H1 (cell line): ENCODE measurements around the gene DENND5B.

ENCODE experiments used
- CEBPB ChIP-seq: IDR thresholded peaks from 2 replicates; pipeline ENCODE4 v1.6.1; 2012; ENCODE audit warnings: low read depth, low read length
- CHD2 ChIP-seq: IDR thresholded peaks from 2 replicates; pipeline ENCODE4 v1.6.1; 2012; ENCODE audit warnings: low read length, improper control_type of control experiment
- EZH2 ChIP-seq: fragments of 200-600 bp; sonication (generic); IDR thresholded peaks from 2 replicates; pipeline ENCODE4 v1.7.1; 2012; ENCODE audit warnings: low read depth, mild to moderate bottlenecking, moderate library complexity, low read length, inconsistent platforms; ENCODE audit not compliant: severe bottlenecking
- POLR2A ChIP-seq, 2 experiments: IDR thresholded peaks; 1 replicate in 1 of 2; 2 replicates in 1 of 2; pipeline ENCODE4 v1.6.1; 2011; ENCODE audit warnings: low read depth in 2 of 2, low read length in 2 of 2, mild to moderate bottlenecking in 2 of 2; ENCODE audit errors: control extremely low read depth in 1 of 2
- POLR2AphosphoS5 ChIP-seq: IDR thresholded peaks from 2 replicates; pipeline ENCODE4 v1.6.1; 2011; ENCODE audit warnings: low read depth, low read length
- RAD21 ChIP-seq, 2 experiments: IDR thresholded peaks in 1 of 2; conservative IDR thresholded peaks in 1 of 2; 2 replicates each; pipeline ENCODE4 v1.6.1; 2011; ENCODE audit warnings: low read depth in 2 of 2, low read length in 2 of 2, improper control_type of control experiment in 1 of 2, inconsistent platforms in 1 of 2, mild to moderate bottlenecking in 1 of 2, moderate library complexity in 1 of 2
- RBBP5 ChIP-seq: IDR thresholded peaks from 2 replicates; pipeline ENCODE4 v1.7.1; 2012; ENCODE audit warnings: low read depth, mild to moderate bottlenecking, inconsistent platforms, low read length, moderate library complexity, borderline replicate concordance
- ZNF274 ChIP-seq: IDR thresholded peaks from 2 replicates; pipeline ENCODE4 v1.7.0; 2012; ENCODE audit warnings: low read length, borderline replicate concordance; ENCODE audit errors: extremely low read depth
- TF ChIP-seq, protein P1 (sequence below), 3 experiments: IDR thresholded peaks; 1 replicate in 2 of 3; 2 replicates in 1 of 3; pipeline versions ENCODE4 v1.5.1 to v1.6.1; 2011; ENCODE audit warnings: low read length in 3 of 3, mild to moderate bottlenecking in 3 of 3, inconsistent platforms in 2 of 3, low read depth in 1 of 3, moderate library complexity in 1 of 3; ENCODE audit not compliant: insufficient read depth in 1 of 3; ENCODE audit errors: control extremely low read depth in 1 of 3
- TF ChIP-seq, protein P2 (sequence below): IDR thresholded peaks from 2 replicates; pipeline ENCODE4 v1.6.1; 2011; ENCODE audit warnings: low read depth, mild to moderate bottlenecking, low read length; ENCODE audit not compliant: insufficient read depth
- TF ChIP-seq, protein P3 (sequence below): IDR thresholded peaks from 2 replicates; pipeline ENCODE4 v1.6.1; 2012; ENCODE audit warnings: low read length, inconsistent platforms

DNA sequence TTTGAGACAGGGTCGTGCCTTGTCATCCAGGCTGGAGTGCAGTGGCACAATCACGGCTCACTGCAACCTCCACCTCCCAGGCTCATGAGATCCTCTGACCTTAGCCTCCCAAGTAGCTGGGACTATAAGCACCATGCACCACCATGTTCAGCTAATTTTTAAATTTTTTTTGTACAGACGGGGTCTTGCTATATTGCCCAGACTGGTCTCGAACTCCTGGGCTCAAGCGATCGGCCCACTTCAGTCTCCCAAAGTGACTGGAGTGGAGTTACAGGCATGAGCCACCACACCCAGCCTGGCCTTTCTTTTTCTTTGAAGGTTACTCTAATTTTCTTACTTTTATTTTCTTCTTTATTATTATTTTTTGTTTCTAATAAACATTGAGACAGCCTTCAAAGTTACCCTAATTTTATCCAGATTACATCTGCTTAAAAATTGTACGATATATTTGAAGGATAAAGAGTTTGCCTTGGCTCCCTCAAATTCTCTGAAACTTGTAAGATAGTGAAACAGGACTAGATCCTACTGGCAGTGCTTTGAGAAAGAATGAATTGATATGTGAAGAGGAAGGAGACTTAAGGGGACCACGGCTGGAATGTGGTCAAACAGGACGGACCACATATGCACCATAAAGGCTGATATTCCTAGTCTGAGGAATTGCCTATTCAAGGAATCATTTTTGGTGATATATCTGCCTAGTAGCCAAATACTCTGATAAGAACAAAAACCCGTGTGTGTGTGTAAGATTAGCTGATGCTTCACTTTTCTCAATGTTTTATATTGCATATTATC lies 250.9 kb downstream of the DENND5B start:
- TF ChIP-seq, protein P1, sequence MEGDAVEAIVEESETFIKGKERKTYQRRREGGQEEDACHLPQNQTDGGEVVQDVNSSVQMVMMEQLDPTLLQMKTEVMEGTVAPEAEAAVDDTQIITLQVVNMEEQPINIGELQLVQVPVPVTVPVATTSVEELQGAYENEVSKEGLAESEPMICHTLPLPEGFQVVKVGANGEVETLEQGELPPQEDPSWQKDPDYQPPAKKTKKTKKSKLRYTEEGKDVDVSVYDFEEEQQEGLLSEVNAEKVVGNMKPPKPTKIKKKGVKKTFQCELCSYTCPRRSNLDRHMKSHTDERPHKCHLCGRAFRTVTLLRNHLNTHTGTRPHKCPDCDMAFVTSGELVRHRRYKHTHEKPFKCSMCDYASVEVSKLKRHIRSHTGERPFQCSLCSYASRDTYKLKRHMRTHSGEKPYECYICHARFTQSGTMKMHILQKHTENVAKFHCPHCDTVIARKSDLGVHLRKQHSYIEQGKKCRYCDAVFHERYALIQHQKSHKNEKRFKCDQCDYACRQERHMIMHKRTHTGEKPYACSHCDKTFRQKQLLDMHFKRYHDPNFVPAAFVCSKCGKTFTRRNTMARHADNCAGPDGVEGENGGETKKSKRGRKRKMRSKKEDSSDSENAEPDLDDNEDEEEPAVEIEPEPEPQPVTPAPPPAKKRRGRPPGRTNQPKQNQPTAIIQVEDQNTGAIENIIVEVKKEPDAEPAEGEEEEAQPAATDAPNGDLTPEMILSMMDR (IDR thresholded peaks at IDR 0.05; ENCODE audit: control extremely low read depth in 1 of 3, insufficient read depth in 1 of 3, low read depth in 1 of 3, low read length in 3 of 3), result no peak
- TF ChIP-seq, protein P2, sequence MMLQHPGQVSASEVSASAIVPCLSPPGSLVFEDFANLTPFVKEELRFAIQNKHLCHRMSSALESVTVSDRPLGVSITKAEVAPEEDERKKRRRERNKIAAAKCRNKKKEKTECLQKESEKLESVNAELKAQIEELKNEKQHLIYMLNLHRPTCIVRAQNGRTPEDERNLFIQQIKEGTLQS, result no peak
- TF ChIP-seq RBBP5 (no peak), POLR2AphosphoS5 (no peak), EZH2 (no peak), CEBPB (no peak), POLR2A (IDR thresholded peaks at IDR 0.05; ENCODE audit: control extremely low read depth in 1 of 2, low read depth in 2 of 2, low read length in 2 of 2) (no peak), RAD21 (IDR thresholded peaks at IDR 0.05 in 1 of 2, conservative IDR thresholded peaks at IDR 0.05 in 1 of 2; ENCODE audit: low read depth in 2 of 2, low read length in 2 of 2) (no peak), ZNF274 (no peak), CHD2 (0 out of 2 replicates have a peak, but pooled peaks have one; percentile 7)
- TF ChIP-seq, protein P3, sequence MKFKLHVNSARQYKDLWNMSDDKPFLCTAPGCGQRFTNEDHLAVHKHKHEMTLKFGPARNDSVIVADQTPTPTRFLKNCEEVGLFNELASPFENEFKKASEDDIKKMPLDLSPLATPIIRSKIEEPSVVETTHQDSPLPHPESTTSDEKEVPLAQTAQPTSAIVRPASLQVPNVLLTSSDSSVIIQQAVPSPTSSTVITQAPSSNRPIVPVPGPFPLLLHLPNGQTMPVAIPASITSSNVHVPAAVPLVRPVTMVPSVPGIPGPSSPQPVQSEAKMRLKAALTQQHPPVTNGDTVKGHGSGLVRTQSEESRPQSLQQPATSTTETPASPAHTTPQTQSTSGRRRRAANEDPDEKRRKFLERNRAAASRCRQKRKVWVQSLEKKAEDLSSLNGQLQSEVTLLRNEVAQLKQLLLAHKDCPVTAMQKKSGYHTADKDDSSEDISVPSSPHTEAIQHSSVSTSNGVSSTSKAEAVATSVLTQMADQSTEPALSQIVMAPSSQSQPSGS, result no peak
